Smooth muscle cell (in vitro differentiated cells): ENCODE measurements around the gene ALOX12B. TPM values are rescaled to one million over a fixed set of nuclear protein-coding genes. Genes with fewer than 3 reads are reported as not detected.

Experiments used
- DNase-seq: peaks from one replicate; lab custom pipeline; 2025; ENCODE audit not compliant: unreplicated experiment; lab: John Stamatoyannopoulos, UW
- H2AFZ ChIP-seq: fragments of 200-600 bp; sonication (generic); 2 replicates; pipeline ENCODE4 v1.6.0; 2016; ENCODE audit warnings: antibody characterized with exemption, low read depth, mild to moderate bottlenecking
- H3F3A ChIP-seq: fragments of 200-600 bp; sonication (generic); 2 replicates; pipeline ENCODE4 v1.6.0; 2017; ENCODE audit warnings: antibody characterized with exemption, low read depth
- H3K27ac ChIP-seq: fragments of 200-600 bp; sonication (generic); 2 replicates; pipeline ENCODE4 v1.5.1; 2016; ENCODE audit warnings: low read depth, mild to moderate bottlenecking
- H3K27me3 ChIP-seq: fragments of 200-600 bp; sonication (generic); 2 replicates; pipeline ENCODE4 v1.6.1; 2016; ENCODE audit warnings: low read depth, mild to moderate bottlenecking
- H3K36me3 ChIP-seq: fragments of 200-600 bp; sonication (generic); 2 replicates; pipeline ENCODE4 v1.5.1; 2016; ENCODE audit warnings: low read depth
- H3K4me1 ChIP-seq: fragments of 200-600 bp; sonication (generic); 2 replicates; pipeline ENCODE4 v1.5.1; 2016; ENCODE audit warnings: low read depth
- H3K4me2 ChIP-seq: fragments of 200-600 bp; sonication (generic); 2 replicates; pipeline ENCODE4 v1.6.0; 2016; ENCODE audit warnings: mild to moderate bottlenecking
- H3K4me3 ChIP-seq: fragments of 200-600 bp; sonication (generic); 2 replicates; pipeline ENCODE4 v1.5.1; 2016; ENCODE audit warnings: mild to moderate bottlenecking
- H3K79me2 ChIP-seq: fragments of 200-600 bp; sonication (generic); 2 replicates; pipeline ENCODE4 v1.6.0; 2016; ENCODE audit warnings: low read depth, mild to moderate bottlenecking
- H3K9ac ChIP-seq: fragments of 200-600 bp; sonication (generic); 2 replicates; pipeline ENCODE4 v1.6.0; 2016; ENCODE audit warnings: low read depth
- H3K9me3 ChIP-seq: fragments of 200-600 bp; sonication (generic); replicated peaks from 2 replicates; pipeline ENCODE4 v1.5.1; 2016; ENCODE audit warnings: low read depth
- H4K20me1 ChIP-seq: fragments of 200-600 bp; sonication (generic); 2 replicates; pipeline ENCODE4 v1.6.0; 2016; ENCODE audit warnings: low read depth
- WGBS: methylation state at CpG from one replicate; pipeline ENCODE4 v1.1.7; 2016; ENCODE audit warnings: low lambda C conversion rate; 5-methylcytosine and 5-hydroxymethylcytosine counted together
- polyA plus RNA-seq: library from polyadenylated mRNA; unstranded; fragments of >200 nt; fragmentation: Nextera tagmentation; extraction: Ambion mirVana; gene quantifications from 2 replicates; pipeline ENCODE4 v1.2.1, GENCODE V29; 2016
- total RNA-seq: library from RNA; depleted of rRNA; stranded (reverse); fragments of >200 nt; gene quantifications from 2 replicates; pipeline ENCODE4 v1.2.3, GENCODE V29; 2014
- TF ChIP-seq, protein P1 (sequence below): fragments of 200-600 bp; sonication (generic); IDR thresholded peaks from 2 replicates; pipeline ENCODE4 v1.5.1; 2017; ENCODE audit warnings: borderline replicate concordance, mild to moderate bottlenecking, antibody characterized with exemption; ENCODE audit not compliant: insufficient read depth, poor library complexity, severe bottlenecking

ALOX12B gene
- total and polyA plus RNA-seq, 2 experiments from 2014 or later = 3.0 to 4.9 TPM

DNA sequence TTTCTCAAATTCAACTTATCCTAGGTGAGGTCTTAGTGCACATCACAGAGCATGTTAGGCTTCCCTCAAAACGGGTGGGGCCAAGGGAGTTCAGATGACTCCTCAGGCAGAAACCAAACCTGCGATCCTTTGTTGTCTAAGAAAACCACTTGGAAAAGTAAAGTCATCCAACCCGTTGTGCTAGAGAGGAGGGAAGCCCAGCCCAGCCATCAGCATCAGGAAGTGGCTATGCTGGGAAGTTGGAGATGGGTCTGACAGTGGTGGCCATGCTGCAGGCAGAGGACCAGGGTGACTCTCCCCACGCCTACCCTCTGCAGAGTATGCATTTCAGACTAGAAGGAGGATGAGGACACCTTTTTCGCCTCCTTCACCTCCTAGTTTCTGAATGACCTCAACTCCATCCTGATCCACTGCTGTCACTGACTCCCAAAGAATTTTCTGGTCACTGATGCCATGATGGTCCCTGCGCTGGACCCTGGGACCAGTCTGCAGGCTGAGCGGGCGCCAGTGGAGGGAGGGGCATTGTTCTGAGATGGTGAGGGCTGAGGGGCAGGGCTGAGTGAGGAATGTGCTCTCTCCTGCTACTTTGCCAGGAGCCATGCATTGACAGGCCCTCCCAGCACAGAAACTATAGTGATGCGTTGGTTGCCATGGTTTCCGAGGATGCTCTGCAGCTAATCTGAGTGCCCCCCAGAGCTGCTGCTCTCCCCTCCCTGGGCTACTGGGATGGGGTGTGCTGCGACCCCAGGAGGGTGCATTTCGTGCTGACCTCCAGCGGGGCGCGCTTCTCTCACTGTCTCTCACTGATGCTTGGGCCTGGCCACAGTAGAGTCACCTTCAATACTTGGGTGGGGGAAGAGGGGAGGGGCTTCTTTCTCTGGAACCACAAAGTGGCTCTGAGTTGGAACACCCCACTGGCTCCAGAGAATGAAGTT lies 20.4 kb downstream of the ALOX12B start:
- H3K79me2 ChIP-seq = no peaks in the 10 kb centered on the region
- H3F3A ChIP-seq = no peaks in the 10 kb centered on the region
- H3K4me3 ChIP-seq = no peak overlapping the region
- H3K27ac ChIP-seq = no peak overlapping the region
- no peak for DNase-seq
- no peaks in the 10 kb centered on the region for H3K9me3 ChIP-seq
- WGBS = 72% methylated on average over 15 of the region's 15 CpGs
- peaks cover 92% of the 10 kb centered on the region for H3K27me3 ChIP-seq
- peaks cover 6% of the 10 kb centered on the region for H3K4me1 ChIP-seq
- H4K20me1 ChIP-seq = no peaks in the 10 kb centered on the region
- H2AFZ ChIP-seq = no peak overlapping the region
- H3K36me3 ChIP-seq = no peaks in the 10 kb centered on the region
- no peak overlapping the region for H3K9ac ChIP-seq
- no peak overlapping the region for H3K4me2 ChIP-seq
- TF ChIP-seq, protein P1, sequence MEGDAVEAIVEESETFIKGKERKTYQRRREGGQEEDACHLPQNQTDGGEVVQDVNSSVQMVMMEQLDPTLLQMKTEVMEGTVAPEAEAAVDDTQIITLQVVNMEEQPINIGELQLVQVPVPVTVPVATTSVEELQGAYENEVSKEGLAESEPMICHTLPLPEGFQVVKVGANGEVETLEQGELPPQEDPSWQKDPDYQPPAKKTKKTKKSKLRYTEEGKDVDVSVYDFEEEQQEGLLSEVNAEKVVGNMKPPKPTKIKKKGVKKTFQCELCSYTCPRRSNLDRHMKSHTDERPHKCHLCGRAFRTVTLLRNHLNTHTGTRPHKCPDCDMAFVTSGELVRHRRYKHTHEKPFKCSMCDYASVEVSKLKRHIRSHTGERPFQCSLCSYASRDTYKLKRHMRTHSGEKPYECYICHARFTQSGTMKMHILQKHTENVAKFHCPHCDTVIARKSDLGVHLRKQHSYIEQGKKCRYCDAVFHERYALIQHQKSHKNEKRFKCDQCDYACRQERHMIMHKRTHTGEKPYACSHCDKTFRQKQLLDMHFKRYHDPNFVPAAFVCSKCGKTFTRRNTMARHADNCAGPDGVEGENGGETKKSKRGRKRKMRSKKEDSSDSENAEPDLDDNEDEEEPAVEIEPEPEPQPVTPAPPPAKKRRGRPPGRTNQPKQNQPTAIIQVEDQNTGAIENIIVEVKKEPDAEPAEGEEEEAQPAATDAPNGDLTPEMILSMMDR = no peak

DNA sequence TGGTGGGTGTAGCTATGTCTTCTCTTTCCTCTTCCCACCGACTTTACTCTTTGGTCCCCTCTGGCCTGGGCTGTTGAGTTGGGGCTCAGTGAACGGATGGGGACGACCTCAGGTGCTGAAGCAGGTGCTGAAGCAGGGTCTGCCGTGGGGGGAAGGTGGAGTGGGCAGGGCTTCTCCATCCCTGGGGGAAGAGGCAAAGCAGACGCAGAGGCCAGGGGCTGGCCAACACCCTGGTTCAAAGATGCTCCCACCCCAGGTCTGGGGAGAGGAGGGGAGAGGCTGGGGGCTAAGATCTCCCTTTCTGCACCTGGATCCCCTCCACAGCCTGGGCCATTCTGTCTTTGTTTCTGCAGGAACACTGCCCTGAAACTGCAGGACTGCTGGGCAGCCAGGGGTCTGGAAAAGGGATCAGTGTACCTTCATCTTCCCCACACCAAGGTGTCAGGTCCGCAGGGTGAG lies 22.9 kb downstream of the ALOX12B start:
- peaks cover 92% of the 10 kb centered on the region for H3K27me3 ChIP-seq
- 66% methylated on average over 6 of the region's 6 CpGs for WGBS

DNA sequence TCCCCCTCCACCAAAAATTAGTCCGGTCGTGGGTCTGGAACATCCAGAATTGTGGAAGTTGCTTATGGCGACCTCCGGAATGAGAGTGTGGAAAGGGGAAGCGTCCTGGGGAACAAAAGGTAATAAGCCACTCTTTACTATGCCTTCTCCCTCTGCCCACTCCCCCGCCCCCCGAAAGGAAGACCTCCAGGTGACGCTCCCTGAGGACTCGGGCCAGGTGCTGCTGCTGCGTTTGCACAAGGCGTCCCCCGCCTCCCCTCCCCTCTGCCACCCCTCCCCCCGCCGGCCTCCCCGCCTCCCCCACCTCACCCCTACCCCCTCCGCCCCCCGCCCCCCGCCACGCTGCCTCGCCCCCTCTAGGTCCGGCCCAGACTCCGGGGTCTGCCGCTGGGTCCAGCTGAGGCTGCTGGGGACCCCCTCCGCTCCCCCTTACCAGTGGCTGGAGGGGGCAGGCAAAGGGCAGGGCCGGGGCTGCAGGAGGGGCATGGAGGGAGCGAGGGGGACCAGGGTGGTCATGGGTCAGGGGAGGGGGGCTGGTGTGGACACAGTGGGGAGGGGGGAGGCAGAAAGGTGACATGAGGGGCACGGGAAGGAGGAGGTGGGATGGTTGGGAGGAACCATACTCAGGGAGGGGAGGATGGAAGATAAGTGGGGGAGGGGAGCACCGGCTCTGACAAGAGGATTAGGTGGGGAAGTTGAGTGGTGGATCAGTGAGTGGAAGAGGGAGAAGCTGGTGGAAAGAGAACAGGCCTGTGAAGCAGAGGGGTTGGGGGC lies 23.6 kb downstream of the ALOX12B start:
- Histone ChIP-seq H3K9ac (no peak overlapping the region), H3K9me3 (no peaks in the 10 kb centered on the region), H3K27me3 (peaks cover 92% of the 10 kb centered on the region), H3K4me1 (peaks cover 6% of the 10 kb centered on the region), H3K79me2 (no peaks in the 10 kb centered on the region), H4K20me1 (no peaks in the 10 kb centered on the region), H3F3A (no peaks in the 10 kb centered on the region), H3K4me3 (no peak overlapping the region), H3K4me2 (no peak overlapping the region), H2AFZ (no peak overlapping the region), H3K36me3 (no peaks in the 10 kb centered on the region), H3K27ac (no peak overlapping the region)
- whole genome bisulfite sequencing = 19% methylated on average over 7 of the region's 28 CpGs
- TF ChIP-seq, protein P1 = no peak
- no peak for DNase-seq

More for the DNA sequence above, 22.9 kb downstream of the ALOX12B start:
- Histone ChIP-seq H3K36me3 (no peaks in the 10 kb centered on the region), H3K79me2 (no peaks in the 10 kb centered on the region), H3K4me3 (no peak overlapping the region), H3K4me2 (no peak overlapping the region), H3K9ac (no peak overlapping the region), H3F3A (no peaks in the 10 kb centered on the region), H2AFZ (no peak overlapping the region), H3K4me1 (peaks cover 6% of the 10 kb centered on the region), H4K20me1 (no peaks in the 10 kb centered on the region), H3K9me3 (no peaks in the 10 kb centered on the region), H3K27ac (no peak overlapping the region)
- no peak for DNase-seq
- TF ChIP-seq, protein P1 = no peak
